DMS153 treated with DMSO at 0.1 percent for 48 hours (cell line): ENCODE results near the gene NLGN1.
A peak's percentile ranks its signal among the peaks of the same experiment; 100 is the strongest.

Source experiments
- DNase-seq: peaks from one replicate; lab custom pipeline; 2025; ENCODE audit not compliant: unreplicated experiment; lab: John Stamatoyannopoulos, UW

The NLGN1 gene

GRCh38 chr3:173706630-173707029, 309.1 kb downstream of the NLGN1 start:
- DNase-seq, result no peak

GRCh38 chr3:173708191-173708590, 310.6 kb downstream of the NLGN1 start:
- DNase-seq, result no peak

- no peak for DNase-seq
Observed at GRCh38 chr3:173709026-173709425, 311.5 kb downstream of the NLGN1 start.

- DNase-seq, result peak; percentile 44
Observed at GRCh38 chr3:173711619-173712018, 314.1 kb downstream of the NLGN1 start.

GRCh38 chr3:173719585-173719984, 322.0 kb downstream of the NLGN1 start:
- no peak for DNase-seq

DNA sequence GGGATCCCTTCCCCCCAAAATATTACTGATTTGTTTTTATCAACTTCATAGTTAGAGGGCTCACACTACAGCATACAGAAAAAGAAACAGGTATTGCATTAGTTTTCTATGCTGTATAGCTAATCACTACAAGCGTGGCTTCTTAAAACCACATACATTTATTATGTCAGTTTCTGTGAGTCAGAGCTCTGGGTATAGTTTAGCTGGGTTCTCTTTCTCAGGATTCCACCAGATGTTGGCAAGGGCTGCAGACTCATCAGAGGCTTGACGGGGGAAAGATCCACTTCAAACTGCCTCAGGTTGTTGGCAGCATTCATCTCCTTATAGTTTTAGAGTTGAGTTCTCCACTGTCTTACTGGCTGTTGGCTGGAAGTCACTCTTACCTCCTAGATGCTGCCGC, 328.0 kb downstream of the NLGN1 start:
- DNase-seq, result no peak

DNA sequence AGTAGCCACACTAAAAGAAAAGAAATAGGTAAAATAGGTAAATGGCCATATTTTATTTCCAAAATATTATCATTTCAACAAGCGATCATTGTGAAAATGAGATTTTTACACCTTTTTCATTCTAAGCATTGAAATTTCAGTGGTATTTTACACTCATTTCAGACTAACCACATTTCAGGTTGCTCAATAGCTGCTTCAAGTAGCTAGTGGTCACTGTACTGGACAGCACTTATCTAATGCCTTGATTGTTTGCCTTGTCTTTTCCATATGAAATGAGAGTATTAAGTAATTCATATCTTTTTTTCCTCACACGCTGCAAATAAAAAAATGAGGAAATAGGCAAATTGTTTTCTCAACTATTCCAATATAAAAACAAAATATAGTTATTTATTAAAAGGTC, 332.8 kb downstream of the NLGN1 start:
- DNase-seq, result no peak

DNA sequence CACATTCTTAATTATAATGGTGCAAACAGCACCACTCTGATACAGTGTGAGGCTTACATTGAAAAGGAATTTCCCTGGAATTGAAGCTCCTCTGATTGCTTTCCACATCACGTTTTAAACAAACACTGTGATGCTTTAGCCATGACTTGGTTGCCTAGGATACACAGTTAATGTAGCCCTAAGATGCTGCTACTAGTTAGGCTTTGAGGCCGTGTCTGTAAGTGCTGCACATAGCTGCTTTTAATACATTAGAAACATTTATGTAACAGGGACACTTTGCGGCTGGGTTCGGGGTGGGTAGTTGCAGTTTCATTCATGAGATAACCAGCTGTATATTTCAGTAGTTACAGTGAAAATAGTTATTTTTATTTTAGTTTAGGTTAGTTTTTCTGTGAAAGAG, 334.7 kb downstream of the NLGN1 start:
- no peak for DNase-seq

GRCh38 chr3:173733029-173733652, 335.6 kb downstream of the NLGN1 start:
- DNase-seq, result no peak

- no peak for DNase-seq
Observed at GRCh38 chr3:173734473-173734872, 336.9 kb downstream of the NLGN1 start.

- no peak for DNase-seq
Observed at GRCh38 chr3:173734895-173735294, 337.4 kb downstream of the NLGN1 start.

DNA sequence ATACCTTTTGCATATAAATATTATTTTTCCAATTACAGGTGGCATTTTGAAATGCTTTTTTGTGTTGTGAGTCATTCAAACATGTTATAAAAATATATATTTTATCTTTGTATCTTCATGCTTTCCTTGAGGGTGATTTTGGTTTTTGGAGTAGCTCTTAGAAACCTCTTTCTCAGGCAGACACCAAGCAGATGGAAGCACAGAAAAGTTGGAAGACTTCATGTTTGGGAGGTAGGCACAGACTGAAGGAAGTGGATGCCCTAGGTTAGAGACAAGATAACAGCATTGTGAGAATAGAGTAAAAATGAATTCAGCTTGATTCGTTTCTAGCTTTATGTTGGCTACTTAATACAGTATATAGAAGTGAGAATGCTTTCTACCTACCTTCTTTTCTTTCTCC, 338.3 kb downstream of the NLGN1 start:
- DNase-seq, result no peak

DNA sequence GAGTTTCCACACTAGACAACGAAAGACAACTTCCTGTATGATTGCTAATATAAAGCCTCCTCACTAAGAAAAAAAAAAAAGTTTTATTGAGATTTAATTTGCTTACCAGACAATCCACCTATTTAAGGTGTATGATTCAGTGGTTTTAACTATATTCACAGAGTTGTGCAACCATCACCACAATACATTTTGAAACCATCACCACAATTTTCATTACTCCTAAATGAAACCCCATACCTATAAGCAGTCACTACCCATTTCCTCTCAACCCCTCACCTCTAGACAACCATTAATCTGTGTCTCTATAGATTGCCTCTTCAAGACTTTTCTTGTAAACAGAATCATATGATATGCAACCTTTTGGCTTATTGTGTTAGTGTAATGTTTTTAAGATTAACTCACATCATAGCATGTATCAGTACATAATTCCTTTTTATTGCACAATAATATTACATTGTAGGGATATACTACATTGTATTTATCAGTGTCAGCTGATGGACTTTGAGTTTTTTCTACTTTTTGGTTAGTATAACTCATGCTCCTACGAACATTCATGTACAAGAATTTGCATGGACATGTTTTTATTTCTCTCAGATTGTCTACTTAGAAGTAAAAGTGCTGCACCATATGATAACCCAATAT, 339.7 kb downstream of the NLGN1 start:
- no peak for DNase-seq

GRCh38 chr3:173739726-173740125, 342.2 kb downstream of the NLGN1 start:
- DNase-seq, result no peak

DNA sequence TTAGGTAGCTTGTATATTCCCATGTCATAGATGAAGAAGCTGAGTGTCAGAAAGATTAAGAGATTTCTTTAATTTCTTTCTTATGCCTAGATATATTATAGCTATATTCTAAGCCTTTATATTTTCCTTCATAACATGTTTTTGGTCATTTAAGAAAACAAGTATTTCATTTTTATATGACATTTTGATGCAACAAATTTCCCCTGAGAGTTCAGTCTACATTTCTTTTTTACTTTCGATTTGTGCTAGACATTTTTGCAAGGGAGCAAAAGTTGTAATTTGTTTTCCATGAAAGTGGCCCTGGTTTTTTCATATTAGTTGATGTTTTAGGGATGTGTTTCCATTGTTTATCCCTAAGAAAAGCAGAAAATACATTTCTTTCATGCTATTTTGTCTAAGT, 344.9 kb downstream of the NLGN1 start:
- no peak for DNase-seq

GRCh38 chr3:173743111-173743510, 345.6 kb downstream of the NLGN1 start:
- DNase-seq, result no peak

DNA sequence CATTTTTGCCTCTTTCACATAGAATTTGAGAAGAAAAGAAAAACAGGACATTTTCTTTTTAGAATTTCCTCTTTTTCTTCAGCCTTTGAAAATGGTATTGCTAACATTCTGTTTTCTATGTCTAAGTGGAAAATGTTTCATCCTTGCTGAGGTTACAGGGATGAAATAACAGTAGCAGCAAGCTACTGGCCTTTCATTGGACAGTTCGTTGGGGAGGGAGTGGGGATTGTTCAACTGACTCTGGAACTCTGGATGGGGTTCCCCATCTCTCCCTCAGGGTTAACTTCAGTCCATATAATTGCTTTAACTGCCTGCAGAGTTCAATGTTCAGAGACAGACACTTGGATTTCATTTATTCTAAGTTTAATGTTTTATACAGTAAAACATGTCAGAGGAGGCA, 346.0 kb downstream of the NLGN1 start:
- no peak for DNase-seq

- no peak for DNase-seq
Observed at GRCh38 chr3:173744479-173744878, 346.9 kb downstream of the NLGN1 start.

DNA sequence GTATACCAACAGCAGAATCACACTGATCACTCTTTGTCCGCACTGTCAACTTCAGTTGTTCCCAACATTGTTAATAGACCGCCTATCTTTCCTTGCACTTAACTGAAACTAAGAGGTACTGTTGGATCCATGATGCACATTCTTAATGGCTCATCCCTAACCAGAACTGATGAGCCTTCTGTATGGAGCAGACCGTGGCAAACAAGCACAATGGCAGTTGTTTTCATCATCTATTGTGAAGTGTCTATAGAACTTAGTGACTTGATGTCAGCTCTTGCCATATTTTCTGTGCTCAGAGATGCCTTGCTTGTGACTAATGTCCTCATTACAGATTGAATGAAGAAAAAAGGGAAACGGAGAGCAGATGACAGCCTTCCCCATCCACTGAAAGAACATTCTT, 347.4 kb downstream of the NLGN1 start:
- no peak for DNase-seq

DNA sequence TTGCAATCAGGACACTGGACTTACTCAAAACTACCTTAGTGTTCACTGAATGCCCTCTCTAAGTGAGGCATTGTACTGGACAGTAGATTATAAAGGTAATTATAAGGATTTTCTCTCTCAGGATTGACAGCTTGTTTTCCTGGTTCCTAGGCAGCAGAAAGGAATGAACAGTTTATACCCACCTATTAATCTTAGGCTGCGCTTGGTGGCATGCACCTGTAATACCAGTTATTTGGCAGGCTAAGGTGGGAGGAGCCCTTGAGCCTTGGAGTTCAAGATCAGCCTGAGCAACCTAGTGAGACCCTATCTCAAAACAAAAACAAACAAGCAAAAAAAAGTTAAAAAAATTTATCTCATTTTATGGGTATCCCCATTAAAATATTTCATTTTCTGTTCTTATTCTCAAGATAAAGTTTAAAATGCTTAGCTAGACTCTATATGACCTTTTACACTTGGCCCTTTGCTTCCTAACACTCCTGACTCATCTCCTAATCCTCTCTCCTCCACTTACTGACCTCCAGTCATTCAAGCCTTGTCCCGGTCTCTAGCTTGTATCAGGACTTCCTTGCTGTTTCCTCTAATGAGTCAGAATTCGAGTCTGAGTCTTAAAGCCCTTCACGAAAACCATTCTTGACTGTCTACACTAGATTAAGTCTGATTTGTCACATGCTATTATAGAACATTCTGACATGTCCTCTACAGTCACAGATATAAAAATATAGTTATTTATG, 348.6 kb downstream of the NLGN1 start:
- DNase-seq, result no peak

- no peak for DNase-seq
Observed at GRCh38 chr3:173747427-173747826, 349.9 kb downstream of the NLGN1 start.

- no peak for DNase-seq
Observed at GRCh38 chr3:173748105-173748504, 350.6 kb downstream of the NLGN1 start.
